ENCODE data around the gene B4GALNT3.

Gene B4GALNT3

GRCh38 chr12:580813-581212 lies 121.1 kb downstream of the B4GALNT3 start:
- DNase-seq (ENCODE audit: extremely low spot score) = no peak
- POLR2A ChIA-PET = interaction anchor here (0.7 kb wide), 1 partner anchor 171 kb away, joined by 4 read pairs; the partner anchor contains the start of gene WNK1
- CTCF ChIA-PET = interaction anchor here (0.7 kb wide), 1 partner anchor 42 kb away, joined by 4 read pairs; no protein-coding TSS in a partner anchor
- TF ChIP-seq CTBP1 (IDR thresholded peaks at IDR 0.05; ENCODE audit: borderline replicate concordance) = no peak
- TF ChIP-seq HDGF (IDR thresholded peaks at IDR 0.05; ENCODE audit: borderline replicate concordance) = no peak
- TF ChIP-seq ELF4 (IDR thresholded peaks at IDR 0.05) = no peak
- TF ChIP-seq TARDBP (IDR thresholded peaks at IDR 0.05) = no peak
- TF ChIP-seq ZNF384 (IDR thresholded peaks at IDR 0.05) = no peak
- TF ChIP-seq PKNOX1 (IDR thresholded peaks at IDR 0.05) = no peak

- ChIA-PET CTCF (interaction anchor here (0.7 kb wide), 1 partner anchor 41 kb away, joined by 4 read pairs; no protein-coding TSS in a partner anchor), POLR2A (interaction anchor here (0.7 kb wide), 1 partner anchor 171 kb away, joined by 4 read pairs; the partner anchor contains the start of gene WNK1)
- no peak for TF ChIP-seq BHLHE40 (IDR thresholded peaks at IDR 0.05; ENCODE audit: borderline replicate concordance)
- no peak for TF ChIP-seq ARNT (IDR thresholded peaks at IDR 0.05)
- TF ChIP-seq SUZ12 (IDR thresholded peaks at IDR 0.05) = no peak
- no peak for TF ChIP-seq NFRKB (IDR thresholded peaks at IDR 0.05)
- TF ChIP-seq FOXK2 (IDR thresholded peaks at IDR 0.05) = no peak
- TF ChIP-seq PKNOX1 (IDR thresholded peaks at IDR 0.05) = no peak
- DNase-seq (ENCODE audit: extremely low spot score) = no peak
These were observed 121.6 kb downstream of the B4GALNT3 start for GRCh38 chr12:581321-581720.

- ChIA-PET CTCF (no interaction called here), POLR2A (interaction anchor here (0.7 kb wide), 1 partner anchor 170 kb away, joined by 4 read pairs; the partner anchor contains the start of gene WNK1)
- no peak for DNase-seq (ENCODE audit: extremely low spot score)
- TF ChIP-seq BHLHE40 (IDR thresholded peaks at IDR 0.05; ENCODE audit: borderline replicate concordance) = no peak
- TF ChIP-seq SP1 (IDR thresholded peaks at IDR 0.05) = no peak
- no peak for TF ChIP-seq SUZ12 (IDR thresholded peaks at IDR 0.05)
- no peak for TF ChIP-seq TARDBP (IDR thresholded peaks at IDR 0.05)
- TF ChIP-seq ARNT (IDR thresholded peaks at IDR 0.05) = no peak
- TF ChIP-seq LEF1 (IDR thresholded peaks at IDR 0.05; ENCODE audit: borderline replicate concordance) = no peak
- no peak for TF ChIP-seq NFRKB (IDR thresholded peaks at IDR 0.05)
- no peak for TF ChIP-seq CTBP1 (IDR thresholded peaks at IDR 0.05; ENCODE audit: borderline replicate concordance)
- TF ChIP-seq FOXM1 (IDR thresholded peaks at IDR 0.05; ENCODE audit: borderline replicate concordance) = no peak
- TF ChIP-seq FOXK2 (IDR thresholded peaks at IDR 0.05) = no peak
- no peak for TF ChIP-seq HDGF (IDR thresholded peaks at IDR 0.05; ENCODE audit: borderline replicate concordance)
These were observed 122.0 kb downstream of the B4GALNT3 start for GRCh38 chr12:581746-582145.

- POLR2A ChIA-PET = no interaction called here
- CTCF ChIA-PET = no interaction called here
- DNase-seq (ENCODE audit: extremely low spot score) = no peak
- TF ChIP-seq LEF1 (IDR thresholded peaks at IDR 0.05; ENCODE audit: borderline replicate concordance) = no peak
- TF ChIP-seq PKNOX1 (IDR thresholded peaks at IDR 0.05) = no peak
- no peak for TF ChIP-seq SUZ12 (IDR thresholded peaks at IDR 0.05)
These were observed 123.6 kb downstream of the B4GALNT3 start for GRCh38 chr12:583251-583869.

GRCh38 chr12:585062-586061 lies 125.6 kb downstream of the B4GALNT3 start:
- no peak for TF ChIP-seq FOXM1 (IDR thresholded peaks at IDR 0.05; ENCODE audit: borderline replicate concordance)
- TF ChIP-seq SUZ12 (IDR thresholded peaks at IDR 0.05) = no peak
- TF ChIP-seq TARDBP (IDR thresholded peaks at IDR 0.05) = no peak
- TF ChIP-seq FOXA1 (IDR thresholded peaks at IDR 0.05) = no peak
- no peak for TF ChIP-seq NFRKB (IDR thresholded peaks at IDR 0.05)
- no peak for TF ChIP-seq HDGF (IDR thresholded peaks at IDR 0.05; ENCODE audit: borderline replicate concordance)
- CTCF ChIA-PET = interaction anchor here (0.6 kb wide), 2 partner anchors 9 to 11 kb away, joined by 3 read pairs; no protein-coding TSS in a partner anchor

GRCh38 chr12:586318-587071 lies 126.8 kb downstream of the B4GALNT3 start:
- CTCF ChIA-PET = no interaction called here
- no peak for DNase-seq (ENCODE audit: extremely low spot score)
- TF ChIP-seq FOXM1 (IDR thresholded peaks at IDR 0.05; ENCODE audit: borderline replicate concordance) = no peak
- TF ChIP-seq L3MBTL2 (conservative IDR thresholded peaks at IDR 0.05) = no peak
- TF ChIP-seq ELF4 (IDR thresholded peaks at IDR 0.05) = no peak
- no peak for TF ChIP-seq NFRKB (IDR thresholded peaks at IDR 0.05)
- TF ChIP-seq ARNT (IDR thresholded peaks at IDR 0.05) = no peak
- no peak for TF ChIP-seq TARDBP (IDR thresholded peaks at IDR 0.05)
- TF ChIP-seq ZNF384 (IDR thresholded peaks at IDR 0.05) = no peak
- POLR2A ChIA-PET = no interaction called here

More at GRCh38 chr12:585062-586061, 125.6 kb downstream of the B4GALNT3 start:
- DNase-seq (ENCODE audit: extremely low spot score) = no peak
- POLR2A ChIA-PET = no interaction called here
